Skeletal muscle cell (primary cell): Measurements from ENCODE around the gene DDB1.

Experiments
- DNase-seq: peaks from one replicate; pipeline ENCODE4 v3.0.0-alpha.2; 2010; ENCODE audit warnings: low read depth
- H3K4me3 ChIP-seq: 2 replicates; pipeline ENCODE4 v1.5.1; 2011; ENCODE audit warnings: low read depth, mild to moderate bottlenecking, control low read depth, low read length, moderate library complexity

The DDB1 gene

GRCh38 chr11:61357233-61357893 is 24.5 kb upstream of the DDB1 start:
- DNase-seq, result no peak
- no peak overlapping the region for H3K4me3 ChIP-seq

GRCh38 chr11:61356706-61357105 is 23.8 kb upstream of the DDB1 start:
- DNase-seq, result no peak
- no peak overlapping the region for H3K4me3 ChIP-seq

GRCh38 chr11:61354208-61354607 is 21.3 kb upstream of the DDB1 start:
- no peak overlapping the region for H3K4me3 ChIP-seq
- no peak for DNase-seq

GRCh38 chr11:61353131-61354067 is 20.5 kb upstream of the DDB1 start:
- H3K4me3 ChIP-seq, result no peak overlapping the region
- DNase-seq, result no peak

GRCh38 chr11:61352038-61352437 is 19.1 kb upstream of the DDB1 start:
- no peak for DNase-seq

GRCh38 chr11:61350803-61351202 is 17.9 kb upstream of the DDB1 start:
- no peak for DNase-seq
- H3K4me3 ChIP-seq, result no peak overlapping the region

More at GRCh38 chr11:61352038-61352437, 19.1 kb upstream of the DDB1 start:
- H3K4me3 ChIP-seq, result no peak overlapping the region

GRCh38 chr11:61350336-61350735 is 17.4 kb upstream of the DDB1 start:
- no peak overlapping the region for H3K4me3 ChIP-seq
- DNase-seq, result no peak

GRCh38 chr11:61349916-61350315 is 17.0 kb upstream of the DDB1 start:
- DNase-seq, result no peak
- H3K4me3 ChIP-seq, result no peak overlapping the region

- DNase-seq, result no peak
- no peak overlapping the region for H3K4me3 ChIP-seq
Measured at GRCh38 chr11:61349189-61349751, 16.4 kb upstream of the DDB1 start.

GRCh38 chr11:61347916-61348461 is 15.1 kb upstream of the DDB1 start:
- H3K4me3 ChIP-seq, result no peak overlapping the region
- DNase-seq, result no peak

GRCh38 chr11:61345954-61346843 is 13.3 kb upstream of the DDB1 start:
- no peak overlapping the region for H3K4me3 ChIP-seq
- DNase-seq, result no peak

GRCh38 chr11:61345170-61345610 is 12.3 kb upstream of the DDB1 start:
- DNase-seq, result no peak
- H3K4me3 ChIP-seq, result no peak overlapping the region

- no peak for DNase-seq
- H3K4me3 ChIP-seq, result no peak overlapping the region
Measured at GRCh38 chr11:61343792-61344745, 11.2 kb upstream of the DDB1 start.

GRCh38 chr11:61342207-61342803 is 9.4 kb upstream of the DDB1 start:
- no peak for DNase-seq
- no peak overlapping the region for H3K4me3 ChIP-seq

- no peak overlapping the region for H3K4me3 ChIP-seq
- no peak for DNase-seq
Measured at GRCh38 chr11:61341706-61342105, 8.8 kb upstream of the DDB1 start.

GRCh38 chr11:61340979-61341378 is 8.1 kb upstream of the DDB1 start:
- DNase-seq, result no peak

GRCh38 chr11:61339490-61339878 is 6.6 kb upstream of the DDB1 start:
- no peak for DNase-seq
- H3K4me3 ChIP-seq, result no peak overlapping the region

More at GRCh38 chr11:61340979-61341378, 8.1 kb upstream of the DDB1 start:
- H3K4me3 ChIP-seq, result no peak overlapping the region
